Activated CD8-positive, alpha-beta memory T cell treated with anti-CD3 and anti-CD28 coated beads, Interleukin-2, amount 50 U/mL, for 4 hours (primary cell): ENCODE measurements around the gene CAPN7.
A peak's percentile ranks its signal among the peaks of the same experiment; 100 is the strongest.

Experiments used
- DNase-seq: peaks from one replicate; pipeline ENCODE4 v3.0.0-alpha.2; 2020

Gene CAPN7

DNA sequence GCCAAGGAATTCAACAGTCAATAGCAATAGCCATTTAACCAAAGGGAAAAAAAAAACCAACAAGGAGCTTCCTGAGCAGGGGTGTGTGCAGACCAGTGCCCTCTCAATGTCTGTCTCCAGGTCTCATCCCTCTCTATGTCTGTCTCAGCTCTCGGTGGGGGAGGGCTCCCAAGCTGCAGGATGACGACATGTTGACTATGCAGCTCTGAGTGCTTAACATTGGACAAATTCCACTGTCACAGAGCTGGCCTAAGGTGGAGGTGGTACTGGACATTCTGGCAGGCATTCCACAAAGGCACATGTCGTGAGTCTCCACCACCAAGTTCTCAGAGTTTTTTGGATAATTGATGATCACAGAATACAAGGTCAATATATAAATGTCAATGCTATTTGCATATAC, 2.0 kb upstream of the CAPN7 start:
- no peak for DNase-seq

DNA sequence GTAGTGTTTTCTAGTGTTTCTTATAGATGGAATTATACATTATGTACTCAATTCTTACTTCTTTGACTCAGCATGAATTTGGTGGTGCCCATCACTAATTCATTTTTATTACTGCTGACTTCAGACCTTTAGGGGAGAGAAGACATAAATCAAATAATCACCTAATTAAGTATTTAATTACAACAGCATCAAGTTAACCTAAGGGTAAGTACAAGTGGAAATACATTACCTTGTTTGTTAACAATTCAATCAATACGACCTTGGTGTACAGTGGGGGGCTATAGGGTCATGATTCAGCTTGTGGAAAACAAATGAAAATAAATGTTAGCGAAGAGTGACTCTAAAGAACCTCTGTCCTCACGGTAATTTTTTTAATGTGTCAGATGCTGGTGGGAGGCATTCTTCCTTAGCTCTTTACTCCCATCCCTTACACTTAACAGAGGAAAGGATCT, 538 bp upstream of the CAPN7 start:
- DNase-seq: no peak

DNA sequence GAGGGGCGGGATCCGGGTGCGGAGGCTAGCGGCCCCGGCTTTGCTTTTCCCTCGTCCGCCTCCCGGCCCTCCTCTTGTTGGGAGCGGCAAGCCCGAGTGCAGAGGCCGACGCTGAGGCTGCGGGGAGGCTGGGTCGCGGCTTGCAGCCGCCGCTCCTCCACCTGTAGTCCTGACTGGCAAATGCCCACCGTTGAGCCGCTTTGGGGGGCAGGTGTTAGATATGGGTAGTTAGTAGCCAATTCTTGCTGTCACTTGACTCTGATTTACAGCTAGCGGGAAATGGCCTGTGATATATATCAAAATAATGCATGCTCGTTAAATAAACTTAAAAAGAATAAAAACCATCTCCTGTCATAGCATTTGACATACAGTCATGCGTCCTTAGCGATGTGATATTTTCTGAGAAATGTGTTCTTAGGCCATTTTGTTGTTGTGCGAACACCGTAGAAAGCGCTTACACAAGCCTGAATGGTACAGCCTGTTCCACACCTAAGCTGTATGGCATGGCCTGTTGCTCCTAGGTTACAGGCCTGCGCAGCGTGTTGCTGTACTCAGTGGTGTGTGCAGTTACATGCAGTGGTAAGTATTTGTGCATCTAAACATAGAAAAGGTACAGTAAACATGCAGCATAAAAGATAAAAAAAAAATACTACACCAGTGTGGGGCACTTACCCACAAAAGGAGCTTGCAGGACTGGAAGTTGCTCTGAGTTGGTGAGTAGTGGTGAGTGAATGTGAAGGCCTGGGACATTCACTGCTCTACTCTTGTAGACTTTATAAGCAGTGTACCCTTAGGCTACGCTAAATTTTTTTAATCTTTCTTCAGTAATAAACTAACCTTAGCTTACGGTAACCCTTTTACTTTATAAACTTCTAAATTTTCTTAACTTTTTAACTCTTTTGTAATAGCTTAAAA, 873 bp downstream of the CAPN7 start:
- DNase-seq: no peak

DNA sequence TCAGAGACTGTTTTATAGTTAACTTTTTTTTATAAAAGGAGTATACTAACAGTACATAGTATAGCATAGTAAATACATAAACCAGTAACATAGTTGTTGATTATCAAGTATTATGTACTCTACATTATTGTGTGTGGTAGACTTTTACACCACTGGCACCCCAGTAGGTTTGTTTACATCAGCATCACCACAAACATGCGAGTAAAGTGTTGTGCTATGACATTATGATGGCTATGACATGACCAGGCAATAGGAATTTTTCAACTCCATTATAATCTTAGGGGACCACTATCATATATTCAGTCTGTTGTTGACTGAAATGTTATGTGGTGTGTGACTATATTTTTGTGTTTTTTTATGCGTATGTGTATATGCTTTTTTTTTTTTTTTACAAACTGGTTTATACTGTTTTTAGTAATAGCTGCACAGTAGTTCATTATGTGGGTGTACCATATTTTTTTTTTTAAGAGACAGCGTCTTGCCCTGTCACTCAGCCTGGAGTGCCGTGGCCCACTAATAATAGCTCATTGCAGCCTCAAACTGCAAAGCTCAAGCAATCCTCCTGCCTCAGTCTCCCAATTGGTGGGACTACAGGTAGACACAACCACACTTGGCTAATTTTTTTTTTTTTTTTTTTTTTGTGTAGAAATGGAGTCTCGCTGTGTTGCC, 1.9 kb downstream of the CAPN7 start:
- DNase-seq: no peak

DNA sequence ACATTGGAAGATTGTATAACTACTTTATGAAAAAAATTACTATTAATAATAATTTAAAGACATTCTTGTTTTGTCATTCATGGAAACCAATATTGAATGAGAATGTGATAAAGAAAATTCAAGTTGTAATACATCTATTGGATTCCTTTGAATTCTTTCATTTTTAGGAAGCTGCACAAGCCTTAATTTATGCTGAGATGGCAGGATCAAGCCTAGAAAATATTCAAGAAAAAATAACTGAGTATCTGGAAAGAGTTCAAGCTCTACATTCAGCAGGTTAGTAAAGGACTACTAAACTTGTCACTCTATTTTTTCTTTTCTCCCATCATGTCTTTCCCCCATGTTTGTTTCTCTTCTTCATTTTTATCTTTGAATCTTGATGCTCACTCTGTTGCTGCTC, 5.9 kb downstream of the CAPN7 start:
- DNase-seq: no peak

DNA sequence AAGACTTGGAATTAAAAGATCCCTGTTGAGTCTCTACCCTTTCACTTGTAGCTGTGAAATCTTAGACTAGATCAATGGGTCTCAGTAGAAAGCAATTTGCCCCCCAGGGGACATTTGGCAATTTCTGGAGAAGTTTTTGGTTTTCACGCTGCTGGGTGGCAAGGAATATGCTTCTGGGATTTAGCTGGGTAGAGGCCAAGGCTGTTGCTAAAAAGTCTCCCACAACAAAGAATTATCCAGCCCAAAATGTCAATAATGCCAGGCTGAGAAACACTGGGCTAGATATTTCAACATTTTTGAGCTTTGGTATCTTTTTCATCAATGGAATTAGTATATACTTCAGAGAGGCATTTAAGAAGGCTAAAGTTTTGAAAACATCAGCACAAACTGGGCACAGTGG, 8.7 kb downstream of the CAPN7 start:
- DNase-seq: no peak

DNA sequence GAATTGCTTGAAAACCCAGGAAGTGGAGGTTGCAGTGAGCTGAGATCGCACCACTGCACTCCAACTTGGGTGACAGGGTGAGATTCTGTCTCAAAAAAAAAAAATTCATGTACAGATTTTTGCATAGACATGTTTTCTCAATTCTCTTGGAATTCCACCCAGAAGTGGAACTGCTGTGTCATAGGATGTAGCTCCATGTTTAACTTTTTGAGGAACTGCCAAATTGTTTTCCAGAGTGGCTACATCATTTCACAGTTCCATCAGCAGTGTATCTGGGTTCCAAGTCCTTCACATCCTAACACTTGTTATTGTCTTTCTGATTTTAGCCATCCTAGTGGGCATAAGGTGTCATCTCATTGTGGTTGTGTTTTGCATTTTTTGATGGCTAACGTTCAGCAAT, 9.9 kb downstream of the CAPN7 start:
- DNase-seq: no peak

DNA sequence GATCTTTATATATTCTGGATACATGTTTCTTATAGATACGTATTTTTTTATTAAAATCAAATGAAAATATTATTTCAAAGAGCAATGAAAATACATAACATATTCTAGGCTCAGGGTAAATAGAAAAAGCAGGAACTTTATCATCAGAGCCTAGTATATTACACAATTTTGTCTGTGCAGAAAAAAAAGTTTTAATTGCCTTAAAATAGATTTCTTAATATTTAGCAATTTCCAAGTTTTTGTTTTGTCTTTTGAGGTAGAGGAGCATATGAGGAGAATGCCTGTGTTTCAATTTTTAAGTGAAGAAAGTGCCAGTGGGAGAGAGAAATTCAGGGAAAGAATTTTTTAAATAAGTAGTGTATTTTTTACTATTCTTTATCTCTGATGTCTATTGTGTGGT, 10.5 kb downstream of the CAPN7 start:
- no peak for DNase-seq

DNA sequence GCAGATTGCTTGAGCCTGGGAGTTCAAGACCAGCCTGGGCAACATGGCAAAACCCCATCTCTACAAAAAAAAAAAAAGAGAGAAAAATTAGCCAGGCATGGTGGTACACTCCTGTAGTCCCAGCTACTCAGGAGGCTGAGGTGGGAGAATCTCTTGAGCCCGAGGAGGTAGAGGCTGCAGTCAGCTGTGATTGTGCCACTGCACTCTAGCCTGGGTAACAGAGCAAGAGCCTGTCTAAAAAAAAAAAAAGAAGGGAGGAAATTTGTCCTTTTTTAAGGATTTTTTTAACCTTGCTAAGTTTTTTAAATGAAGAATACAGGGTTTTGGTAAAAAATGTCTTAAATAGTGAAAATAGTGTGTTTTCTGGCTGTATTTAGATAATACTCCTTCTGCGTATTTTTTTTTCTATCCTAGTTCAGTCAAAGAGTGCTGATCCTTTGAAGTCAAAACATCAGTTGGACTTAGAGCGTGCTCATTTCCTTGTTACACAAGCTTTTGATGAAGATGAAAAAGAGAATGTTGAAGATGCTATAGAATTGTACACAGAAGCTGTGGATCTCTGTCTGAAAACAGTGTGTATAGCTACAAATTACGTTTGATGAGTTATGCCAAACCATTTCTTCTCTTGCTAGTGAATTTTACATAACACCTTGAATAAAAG, 11.1 kb downstream of the CAPN7 start:
- DNase-seq: no peak

DNA sequence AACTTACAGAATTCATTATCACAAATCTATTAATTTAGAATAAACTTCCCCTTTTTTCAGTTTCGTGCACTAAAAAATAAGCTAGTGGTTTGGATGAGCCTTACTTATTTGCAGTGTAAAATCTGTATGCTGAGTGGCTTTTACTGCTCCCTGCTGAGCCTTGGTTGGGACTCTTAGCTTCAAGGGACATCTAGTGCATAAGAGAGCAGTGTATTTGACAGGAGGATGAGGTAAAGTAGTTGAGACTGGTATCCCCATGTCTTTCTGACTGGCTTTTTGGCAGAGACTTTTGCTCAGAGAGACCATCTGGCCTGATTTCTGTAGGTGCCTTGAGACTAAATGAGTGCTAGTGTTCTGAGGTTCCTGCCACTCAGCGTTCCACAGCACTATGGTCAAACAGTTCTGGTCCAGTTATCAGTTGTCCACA, 11.8 kb downstream of the CAPN7 start:
- no peak for DNase-seq

DNA sequence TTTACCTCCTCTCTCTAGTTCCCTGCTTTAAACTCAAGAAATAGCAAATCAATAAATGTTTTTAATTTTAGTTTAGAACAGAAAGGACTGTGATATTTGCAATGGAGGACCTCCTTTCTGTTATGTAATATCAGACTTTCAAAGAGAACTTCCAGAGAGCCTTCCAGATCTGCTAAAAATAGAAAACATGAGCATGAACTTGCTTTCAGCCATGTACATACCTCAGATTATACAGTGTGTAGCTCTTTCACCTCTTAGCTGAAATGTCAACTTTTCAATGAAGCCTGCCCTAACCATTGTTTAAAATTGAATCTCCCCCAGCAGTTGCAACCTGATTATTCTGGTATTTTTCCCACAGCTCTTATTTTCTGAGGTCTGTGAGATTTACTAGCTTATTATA, 12.6 kb downstream of the CAPN7 start:
- no peak for DNase-seq

DNA sequence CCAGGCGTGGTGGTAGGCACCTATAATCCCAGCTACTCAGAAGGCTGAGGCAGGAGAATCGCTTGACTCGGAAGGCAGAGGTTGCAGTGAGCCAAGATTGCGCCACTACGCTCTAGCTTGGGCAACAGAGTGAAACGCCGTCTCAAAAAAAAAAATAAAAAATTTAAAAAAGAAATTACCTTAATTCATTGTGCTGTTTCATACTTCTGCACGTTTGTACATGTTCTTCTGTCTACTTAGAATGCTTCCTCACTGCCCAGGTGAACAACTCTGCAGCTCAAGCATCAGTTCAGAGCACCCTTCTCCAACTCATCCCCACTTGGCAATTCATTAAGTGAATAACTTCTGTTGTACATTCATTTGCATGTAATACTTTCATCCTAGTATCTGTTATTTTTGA, 14.0 kb downstream of the CAPN7 start:
- DNase-seq: no peak

DNA sequence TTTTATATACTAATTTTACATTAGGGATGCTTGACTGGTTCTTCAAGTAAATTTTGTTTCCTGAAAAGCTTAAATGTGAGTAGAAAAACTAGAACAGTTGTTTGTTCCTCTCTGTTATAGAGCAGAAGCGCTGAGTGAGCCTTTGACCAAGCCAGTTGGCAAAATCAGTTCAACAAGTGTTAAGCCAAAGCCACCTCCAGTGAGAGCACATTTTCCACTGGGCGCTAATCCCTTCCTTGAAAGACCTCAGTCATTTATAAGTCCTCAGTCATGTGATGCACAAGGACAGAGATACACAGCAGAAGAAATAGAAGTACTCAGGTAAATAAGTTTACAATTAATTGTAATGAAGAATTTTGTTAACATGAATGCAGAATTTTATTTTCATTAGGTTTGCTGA, 14.6 kb downstream of the CAPN7 start:
- no peak for DNase-seq

DNA sequence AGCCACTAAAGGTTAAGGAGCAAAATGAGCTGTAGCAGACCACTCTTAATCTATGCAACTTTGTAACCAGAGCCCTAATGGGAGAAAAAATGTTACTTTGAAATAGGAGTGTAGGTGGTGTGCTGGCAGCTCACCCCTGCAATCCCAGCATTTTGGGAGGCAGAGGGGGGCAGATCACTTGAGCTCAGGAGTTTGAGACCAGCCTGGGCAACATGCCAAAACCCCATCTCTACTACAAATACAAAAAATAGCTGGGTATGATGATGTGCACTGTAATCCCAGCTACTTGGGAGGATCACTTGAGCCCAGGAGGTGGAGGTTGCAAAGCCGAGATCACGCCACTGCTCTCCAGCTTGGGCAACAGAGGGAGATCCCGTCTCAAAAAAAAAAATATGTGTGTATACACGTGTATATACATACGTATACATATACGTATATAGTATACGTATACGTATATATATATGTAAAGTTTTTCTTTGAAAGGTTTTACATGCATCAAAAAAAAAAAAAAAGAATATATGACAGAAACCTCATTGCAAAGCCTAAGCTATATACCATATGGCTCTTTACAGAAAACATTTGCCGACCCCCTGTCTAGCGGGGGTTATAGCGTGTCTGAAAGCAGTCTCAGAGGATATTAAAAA, 15.7 kb downstream of the CAPN7 start:
- DNase-seq: no peak

DNA sequence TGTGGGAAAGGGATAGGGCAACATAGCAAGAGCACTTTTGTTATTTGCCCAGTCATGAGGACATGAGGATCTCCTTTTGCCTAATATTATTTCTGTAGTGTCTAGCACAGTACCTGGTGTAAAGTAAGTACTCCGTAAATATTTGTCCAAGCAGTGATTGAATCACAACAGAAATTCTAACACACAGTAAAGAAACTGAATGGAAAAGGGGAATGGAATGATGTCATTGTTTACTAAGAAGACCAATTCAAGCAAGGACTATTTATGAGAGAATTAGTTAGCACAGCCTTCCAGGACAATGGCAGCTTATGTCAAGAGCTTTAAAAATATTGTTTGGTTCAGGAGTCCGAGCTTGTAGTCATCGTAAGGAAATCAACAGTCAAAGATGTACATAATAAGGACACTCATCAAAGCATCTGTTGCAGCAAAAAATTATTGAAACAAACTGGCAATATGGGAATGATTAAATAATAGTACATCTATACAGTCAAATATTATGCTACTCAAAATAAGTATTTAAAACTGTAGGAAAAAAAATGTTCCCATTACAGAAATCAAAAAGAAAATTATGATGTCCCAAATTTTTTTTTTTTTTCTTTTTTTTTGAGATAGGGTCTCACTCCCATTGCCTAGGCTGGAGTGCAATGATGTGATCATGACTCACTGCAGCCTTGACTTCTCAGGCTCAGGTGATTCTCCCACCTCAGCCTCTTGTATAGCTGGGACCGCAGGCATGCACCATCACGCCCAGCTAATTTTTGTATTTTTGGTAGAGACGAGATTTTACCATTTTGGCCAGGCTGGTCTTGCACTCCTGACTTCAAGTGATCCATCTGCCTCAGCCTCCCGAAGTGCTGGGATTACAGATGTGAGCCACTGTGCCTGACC, 17.9 kb downstream of the CAPN7 start:
- no peak for DNase-seq

DNA sequence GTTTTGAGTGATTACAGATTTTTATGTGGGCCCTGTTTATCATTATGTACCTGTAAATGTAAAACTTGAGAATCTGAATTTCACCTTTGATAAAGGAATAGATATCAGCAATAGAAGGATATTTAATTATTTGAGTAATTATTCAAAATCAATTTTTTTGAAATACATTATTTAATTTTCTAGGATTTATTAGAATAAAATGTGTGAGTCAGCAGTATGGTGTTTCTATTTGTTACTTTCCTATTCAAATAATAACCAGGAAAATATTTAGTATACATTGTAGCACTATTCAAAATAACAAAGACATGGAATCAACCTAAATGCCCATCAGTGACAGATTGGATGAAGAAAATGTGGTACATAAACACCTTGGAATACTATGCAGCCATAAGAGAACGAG, 22.1 kb downstream of the CAPN7 start:
- DNase-seq: no peak

DNA sequence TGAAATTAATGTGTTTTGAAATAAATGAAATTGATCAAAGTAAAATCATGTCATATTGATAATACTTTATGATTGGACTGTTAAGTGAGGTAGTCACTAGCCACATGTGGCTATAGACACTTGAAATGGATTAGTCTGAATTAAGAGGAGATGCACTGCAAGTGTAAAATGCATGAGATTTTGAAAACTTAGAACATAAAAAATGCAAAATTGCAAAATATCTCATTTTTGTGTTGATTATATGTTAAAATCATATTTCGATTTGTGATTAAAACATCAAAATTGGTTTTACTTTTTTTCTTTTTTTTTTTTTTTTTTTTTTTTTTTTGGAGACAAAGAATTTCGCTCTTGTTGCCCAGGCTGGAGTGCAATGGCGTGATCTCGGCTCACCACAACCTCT, 23.2 kb downstream of the CAPN7 start:
- no peak for DNase-seq

DNA sequence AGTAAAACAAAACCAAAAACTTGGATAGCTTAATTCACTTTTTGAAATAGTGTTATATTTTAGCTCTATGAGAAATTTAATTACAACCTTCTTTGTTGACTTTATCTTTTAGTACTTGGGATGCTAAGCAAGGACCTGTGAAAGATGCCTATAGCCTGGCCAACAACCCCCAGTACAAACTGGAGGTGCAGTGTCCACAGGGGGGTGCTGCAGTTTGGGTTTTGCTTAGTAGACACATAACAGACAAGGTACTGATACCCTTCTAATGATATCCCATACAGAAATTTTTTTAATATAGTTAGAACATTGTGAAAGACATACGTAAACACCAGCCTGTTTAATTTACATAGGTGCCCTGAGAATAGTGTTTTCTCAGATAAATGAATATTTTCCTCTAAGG, 35.3 kb downstream of the CAPN7 start:
- DNase-seq: peak; percentile 40

DNA sequence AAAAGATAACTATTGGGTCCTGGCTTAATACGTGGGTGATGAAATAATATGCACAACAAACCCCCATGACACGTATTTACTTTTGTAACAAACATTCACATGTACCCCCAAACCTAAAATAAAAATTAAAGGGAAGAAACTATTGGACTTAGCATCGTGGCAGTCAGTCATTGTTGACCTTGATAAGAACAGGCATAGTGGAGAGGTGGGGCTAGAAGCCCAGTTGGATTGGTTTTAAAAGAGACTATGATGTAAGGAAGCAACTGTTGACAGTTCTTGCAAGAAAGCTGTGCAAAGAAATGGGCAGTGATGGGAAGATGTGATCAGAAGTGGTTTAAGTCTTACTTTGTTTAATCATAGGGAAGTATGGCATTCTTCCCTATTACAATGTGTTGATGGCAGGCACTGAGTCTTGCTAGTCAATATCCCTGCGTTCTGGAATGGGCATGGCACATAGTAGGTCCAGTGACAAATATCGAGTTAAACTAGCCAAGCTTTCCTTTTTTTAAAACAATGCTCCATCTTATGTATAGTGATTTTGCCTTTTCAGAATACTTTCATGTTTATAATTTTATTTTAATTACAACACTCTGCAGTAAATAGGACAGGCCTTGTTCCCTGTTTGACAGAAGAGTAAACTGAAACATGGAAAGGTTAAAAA, 37.9 kb downstream of the CAPN7 start:
- DNase-seq: no peak

DNA sequence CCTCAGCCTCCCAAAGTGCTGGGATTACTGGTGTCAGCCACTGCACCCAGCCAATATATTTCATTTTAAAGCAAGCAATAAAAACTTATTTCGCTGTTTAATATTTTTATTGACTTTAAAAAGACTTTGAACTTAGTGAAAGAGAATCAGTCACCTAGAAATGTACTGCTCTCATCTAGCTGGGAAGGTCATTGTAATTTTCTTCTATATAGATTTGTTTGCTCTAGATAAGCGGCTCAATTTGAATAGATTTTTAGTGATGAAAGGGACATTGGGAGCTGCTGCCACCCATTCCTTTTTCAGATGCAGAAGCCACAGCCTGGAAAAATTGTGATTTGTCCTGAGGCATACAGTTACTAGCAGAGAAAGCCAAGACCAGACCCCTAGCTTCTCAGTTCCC, 40.1 kb downstream of the CAPN7 start:
- DNase-seq: no peak

DNA sequence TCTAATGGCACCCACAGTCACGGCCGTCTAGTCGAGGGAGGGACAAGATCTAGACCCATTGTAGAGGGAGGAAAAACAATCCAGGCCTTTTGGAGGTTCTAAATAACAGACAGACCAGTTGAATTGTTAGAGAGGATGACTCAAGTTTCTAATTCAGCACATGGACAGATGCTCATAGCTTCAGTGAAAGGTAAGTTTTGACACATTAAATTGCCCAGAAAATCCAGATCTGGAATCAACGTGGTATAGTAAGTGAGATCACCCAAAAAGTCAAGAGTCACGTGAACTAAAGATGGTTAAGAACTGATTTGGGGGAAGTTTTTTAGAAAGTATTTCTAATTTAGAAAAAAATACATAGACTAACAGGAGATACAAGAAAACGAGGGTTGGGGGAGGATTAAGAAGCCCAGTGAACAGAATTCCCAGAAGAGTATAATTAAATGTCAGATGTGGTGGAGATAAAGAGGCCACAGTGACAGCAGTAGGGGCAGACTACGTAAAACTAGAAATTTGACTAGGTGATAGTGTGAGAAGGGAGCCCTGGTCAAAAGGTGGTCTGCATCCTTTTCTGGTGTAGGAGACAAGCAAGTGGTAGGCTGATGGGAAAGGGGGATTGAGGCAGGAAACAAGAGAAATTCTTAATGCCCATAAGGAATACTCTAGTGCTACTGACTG, 47.1 kb downstream of the CAPN7 start:
- no peak for DNase-seq
